Mononuclear cell (primary cell): ENCODE data around the gene ZBTB5. TPM values are rescaled to one million over a fixed set of nuclear protein-coding genes. Genes with fewer than 3 reads are reported as not detected.
"Not testable (repeated sequence)": the region's sequence is repeated elsewhere in the genome, so short reads cannot be mapped to it uniquely, and the experiment has no call there.

ENCODE experiments used
- H3K27me3 ChIP-seq: 2 replicates; pipeline ENCODE4 v1.6.0; 2011; ENCODE audit warnings: low read length, control low read depth; ENCODE audit not compliant: insufficient read depth
- H3K4me1 ChIP-seq: 2 replicates; pipeline ENCODE4 v1.5.1; 2011; ENCODE audit warnings: mild to moderate bottlenecking, low read length, control low read depth; ENCODE audit not compliant: insufficient read depth
- H3K4me3 ChIP-seq: 2 replicates; pipeline ENCODE4 v1.5.1; 2011; ENCODE audit warnings: mild to moderate bottlenecking, low read length, moderate library complexity
- H3K9me3 ChIP-seq: 2 replicates; pipeline ENCODE4 v1.5.1; 2011; ENCODE audit warnings: low read depth, mild to moderate bottlenecking, control low read depth, low read length
- total RNA-seq: library from RNA; depleted of rRNA; stranded (reverse); fragments of >200 nt; gene quantifications from one replicate; pipeline ENCODE4 v1.2.3, GENCODE V29; 2012

Gene ZBTB5
- total RNA-seq, 1 donor = 37.8 TPM

DNA sequence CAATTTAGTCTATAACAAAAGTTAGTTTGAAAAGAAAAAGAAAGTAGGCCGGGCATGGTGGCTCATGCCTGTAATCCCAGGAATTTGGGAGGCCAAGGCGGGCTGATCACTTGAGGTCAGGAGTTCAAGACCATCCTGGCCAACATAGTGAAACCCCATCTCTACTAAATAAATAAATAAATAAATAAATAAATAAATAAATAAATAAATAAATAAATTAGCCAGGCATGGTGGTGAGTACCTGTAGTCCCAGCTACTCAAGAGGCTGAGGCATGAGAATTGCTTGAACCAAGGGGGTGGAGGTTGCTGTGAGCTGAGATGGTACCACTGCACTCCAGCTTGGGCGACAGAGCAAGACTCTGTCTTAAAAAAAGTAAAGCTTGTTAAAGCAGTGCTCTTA is 67.3 kb downstream of the ZBTB5 start:
- not testable (repeated sequence) for H3K9me3 ChIP-seq, H3K27me3 ChIP-seq, H3K4me1 ChIP-seq, H3K4me3 ChIP-seq

DNA sequence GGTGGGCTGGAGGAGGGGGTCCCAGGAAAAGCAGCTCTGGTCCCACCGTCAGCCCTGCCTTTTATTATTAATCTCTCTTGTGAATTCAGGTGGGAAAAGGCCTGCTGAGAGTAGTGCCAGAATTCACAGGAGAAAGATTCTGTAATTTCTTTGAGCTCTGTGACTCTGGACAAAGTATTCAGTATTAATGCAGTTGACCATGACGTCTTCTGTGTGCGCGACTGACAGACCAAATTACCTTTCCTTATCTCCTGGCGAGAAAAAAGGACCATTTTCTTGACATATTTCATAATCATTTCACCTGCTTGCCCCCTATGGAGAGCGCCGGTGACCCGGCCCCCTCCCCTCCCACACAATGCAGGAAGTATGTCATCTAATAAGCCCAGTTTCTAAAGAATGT is 69.6 kb downstream of the ZBTB5 start:
- Histone ChIP-seq H3K4me1 (peaks cover 7% of the 10 kb centered on the region), H3K4me3 (no peak overlapping the region), H3K9me3 (no peaks in the 10 kb centered on the region), H3K27me3 (no peaks in the 10 kb centered on the region)

DNA sequence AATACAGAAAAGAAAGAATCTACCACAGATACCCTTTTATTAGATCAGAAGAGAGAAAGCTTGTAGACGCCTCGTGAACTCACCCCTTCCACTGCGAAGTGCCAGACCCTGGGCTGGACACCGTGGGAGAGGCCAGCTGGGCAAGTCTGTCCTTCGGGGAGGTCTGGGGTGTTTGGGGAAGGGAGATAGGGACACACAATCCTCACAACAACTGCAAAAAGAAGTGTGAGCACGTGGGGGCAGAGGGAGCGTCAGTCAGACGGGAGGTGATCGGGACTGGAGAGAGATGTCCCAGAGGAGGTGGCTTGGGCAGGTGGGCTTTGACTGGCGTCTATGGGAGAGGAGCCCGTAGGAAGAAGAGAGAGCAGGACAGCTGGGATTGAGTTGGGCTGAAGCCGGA is 70.0 kb downstream of the ZBTB5 start:
- Histone ChIP-seq H3K27me3 (no peaks in the 10 kb centered on the region), H3K4me1 (peaks cover 7% of the 10 kb centered on the region), H3K4me3 (no peak overlapping the region), H3K9me3 (no peaks in the 10 kb centered on the region)

DNA sequence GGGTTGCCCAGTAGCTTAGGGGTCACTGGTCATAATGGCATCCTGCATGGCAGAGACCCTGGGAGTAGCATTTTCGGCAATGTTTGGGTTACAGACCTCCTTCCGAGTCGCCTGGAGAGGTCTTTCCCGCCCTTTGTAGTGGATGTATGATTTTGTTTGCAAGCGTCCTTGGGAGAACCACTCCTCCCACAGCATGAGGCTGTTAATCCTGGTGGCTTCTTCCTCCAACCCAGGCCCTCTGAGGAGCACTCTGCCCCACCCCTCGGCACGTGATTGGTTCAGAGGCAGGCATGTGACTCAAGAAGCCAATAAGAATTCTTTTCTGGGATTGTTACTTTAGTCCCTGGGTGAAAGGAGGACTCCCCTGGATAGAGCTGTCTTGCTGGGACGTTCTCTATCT is 73.0 kb downstream of the ZBTB5 start:
- Histone ChIP-seq H3K4me3 (no peak overlapping the region), H3K9me3 (no peaks in the 10 kb centered on the region), H3K4me1 (no peaks in the 10 kb centered on the region), H3K27me3 (no peaks in the 10 kb centered on the region)

DNA sequence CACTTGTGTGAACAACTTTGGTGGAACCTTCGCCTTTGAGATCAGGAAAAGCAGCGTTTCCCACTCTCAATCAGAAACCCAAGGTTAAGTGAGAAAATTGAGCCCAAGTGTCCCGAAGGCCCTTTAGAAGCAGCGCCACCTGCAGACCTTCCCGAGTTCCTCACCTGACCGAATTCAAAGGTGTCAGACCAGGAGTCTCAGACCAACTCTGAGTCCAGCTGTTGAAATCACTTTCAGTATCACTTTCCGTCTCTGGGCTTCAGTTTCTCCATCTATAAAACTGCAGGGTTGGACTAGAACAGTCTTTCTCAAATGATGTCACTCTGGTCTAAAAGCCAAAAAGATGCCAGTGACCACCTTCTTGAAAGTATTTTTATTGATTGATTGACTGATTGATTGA is 74.5 kb downstream of the ZBTB5 start:
- no peaks in the 10 kb centered on the region for H3K27me3 ChIP-seq
- no peaks in the 10 kb centered on the region for H3K9me3 ChIP-seq
- no peak overlapping the region for H3K4me3 ChIP-seq
- H3K4me1 ChIP-seq = no peaks in the 10 kb centered on the region

Other genes with a start within 250 kb of the ZBTB5 start
- 56.4 TPM for gene GRHPR, start 42.8 kb downstream of the ZBTB5 start, total RNA-seq
- 28.9 TPM for gene POLR1E, start 20.5 kb upstream of the ZBTB5 start, total RNA-seq
- 2.3 TPM for gene FBXO10, start 110.9 kb upstream of the ZBTB5 start, total RNA-seq
- 37.5 TPM for gene TOMM5, start 127.1 kb upstream of the ZBTB5 start, total RNA-seq
- not detected for gene FRMPD1, start 185.5 kb upstream of the ZBTB5 start, total RNA-seq